ENCODE measurements around the gene POGZ.

The POGZ gene

DNA sequence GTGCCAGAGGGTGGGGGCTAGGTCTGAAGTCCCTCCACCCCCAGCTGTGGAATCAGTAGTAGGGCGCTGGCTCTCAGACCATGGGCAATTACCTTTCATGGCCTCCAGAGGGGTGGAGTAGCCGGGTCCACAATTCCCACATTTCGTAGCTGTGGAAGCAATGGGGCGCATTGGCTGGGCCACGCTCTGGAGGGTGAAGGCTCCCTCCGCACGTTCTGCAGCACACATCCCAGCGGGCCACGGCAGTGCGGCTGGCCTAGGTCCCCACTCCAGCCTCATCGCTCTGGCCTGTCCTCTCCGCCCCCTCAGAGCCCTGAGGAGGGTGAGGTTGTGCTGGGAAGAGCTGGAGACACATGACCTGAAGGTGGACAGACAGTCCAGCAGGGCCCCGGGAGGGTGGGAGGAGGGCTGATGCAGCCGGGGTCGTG lies 89.7 kb downstream of the POGZ start:
- no peak for DNase-seq

DNA sequence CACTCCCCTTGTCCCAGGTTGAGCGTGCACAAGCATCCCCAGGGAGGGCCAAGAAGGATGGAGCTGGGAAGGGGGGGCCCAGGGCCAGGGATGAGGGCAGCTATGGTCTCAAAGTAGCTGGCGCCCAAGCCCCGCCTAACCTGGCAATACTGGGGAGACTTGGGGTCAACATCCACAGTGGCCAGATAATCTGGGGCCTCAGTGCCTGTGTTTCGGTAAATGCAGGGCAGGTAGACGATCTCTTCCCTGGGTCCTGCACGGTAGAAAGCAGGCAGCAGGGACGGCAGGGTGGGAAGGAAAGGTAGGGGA lies 90.0 kb downstream of the POGZ start:
- DNase-seq, result no peak

DNA sequence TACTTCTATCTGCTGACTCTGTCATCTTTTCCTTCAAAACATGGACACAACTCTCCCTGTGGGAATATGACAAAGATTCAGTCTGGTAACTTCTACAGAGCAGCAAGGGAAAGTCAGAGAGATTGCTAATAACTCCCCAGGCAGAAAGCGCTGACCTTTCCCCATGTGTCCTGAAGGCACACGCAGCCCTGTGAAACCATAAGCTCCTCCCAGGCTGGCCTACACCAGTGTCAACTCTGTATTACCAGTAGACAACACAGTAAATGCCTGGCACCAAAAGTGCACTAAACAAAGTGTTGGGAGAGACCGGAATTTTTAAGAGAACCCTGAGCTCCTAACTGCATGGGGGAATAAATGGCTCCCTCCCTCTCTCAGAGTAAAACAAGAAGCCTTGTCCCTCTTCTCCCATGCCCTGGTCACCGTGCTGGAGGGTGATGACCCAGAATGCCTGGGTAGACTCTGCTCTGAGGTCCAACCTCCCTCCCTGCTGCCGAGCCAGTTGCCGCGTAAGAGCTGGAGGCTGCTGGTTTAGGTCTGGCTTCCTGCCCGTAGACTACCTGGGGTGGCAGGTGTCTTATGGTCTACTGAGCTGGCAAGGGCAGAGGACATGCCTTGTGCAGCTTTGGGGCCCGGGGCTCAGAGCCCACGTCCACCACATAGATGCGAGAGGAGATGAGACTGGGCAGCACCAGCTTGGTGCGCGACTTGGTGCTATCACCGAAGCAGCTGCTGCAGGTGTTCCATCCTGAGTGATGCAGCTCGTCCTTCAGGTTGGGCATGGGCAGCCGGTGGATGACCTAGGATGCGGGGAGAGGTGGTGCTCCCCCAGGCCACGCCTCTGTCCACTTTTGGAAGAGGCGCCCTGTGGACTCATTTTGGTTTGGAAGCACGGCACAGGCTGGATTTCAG lies 90.6 kb downstream of the POGZ start:
- no peak for DNase-seq

GRCh38 chr1:151367658-151368392 lies 91.5 kb downstream of the POGZ start:
- no peak for DNase-seq

- no peak for DNase-seq
These were observed 94.3 kb downstream of the POGZ start for GRCh38 chr1:151364996-151365395.

DNA sequence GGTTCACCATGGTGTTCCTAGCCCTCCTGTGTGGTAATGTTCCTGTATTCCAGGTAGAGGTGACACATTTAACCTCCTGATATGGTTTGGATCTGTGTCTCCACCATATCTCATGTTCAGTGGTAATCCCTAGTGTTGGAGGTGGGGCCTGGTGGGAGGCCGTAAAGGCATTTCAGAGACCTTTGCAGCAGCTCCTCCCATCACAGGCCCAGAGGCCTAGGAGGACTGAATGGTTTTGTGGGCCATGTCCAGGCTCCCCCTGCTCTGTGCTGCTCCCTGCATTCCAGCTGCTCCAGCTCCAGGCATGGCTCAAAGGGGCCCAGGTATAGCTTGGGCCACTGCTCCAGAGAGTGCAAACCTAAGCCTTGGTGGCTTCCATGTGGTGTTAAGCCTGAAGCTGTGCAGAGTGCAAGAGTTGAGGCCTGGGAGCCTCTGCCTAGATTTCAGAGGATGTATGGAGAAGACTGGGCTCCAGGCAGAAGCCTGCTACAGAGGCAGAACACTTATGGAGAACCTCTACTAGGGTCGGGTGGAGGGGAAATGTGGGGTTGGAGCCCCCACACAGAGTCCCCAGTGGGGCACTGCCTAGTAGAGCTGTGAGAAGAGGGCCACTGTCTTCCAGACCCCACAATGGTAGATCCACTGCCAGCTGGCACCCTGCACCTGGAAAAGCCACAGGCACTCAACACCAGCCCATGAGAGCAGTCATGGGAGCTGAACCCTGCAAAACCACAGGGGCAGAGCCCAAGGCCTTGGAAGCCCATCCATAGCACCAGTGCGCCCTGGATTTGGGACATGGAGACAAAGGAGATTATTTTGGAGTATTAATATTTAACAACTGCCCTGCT lies 96.8 kb downstream of the POGZ start:
- DNase-seq, result no peak

GRCh38 chr1:151361883-151362282 lies 97.4 kb downstream of the POGZ start:
- DNase-seq, result no peak

- DNase-seq, result no peak
These were observed 102.6 kb downstream of the POGZ start for GRCh38 chr1:151356696-151357095.

Data from SW 1271 (cell line).